ENCODE results near the gene APH1B.

The APH1B gene

DNA sequence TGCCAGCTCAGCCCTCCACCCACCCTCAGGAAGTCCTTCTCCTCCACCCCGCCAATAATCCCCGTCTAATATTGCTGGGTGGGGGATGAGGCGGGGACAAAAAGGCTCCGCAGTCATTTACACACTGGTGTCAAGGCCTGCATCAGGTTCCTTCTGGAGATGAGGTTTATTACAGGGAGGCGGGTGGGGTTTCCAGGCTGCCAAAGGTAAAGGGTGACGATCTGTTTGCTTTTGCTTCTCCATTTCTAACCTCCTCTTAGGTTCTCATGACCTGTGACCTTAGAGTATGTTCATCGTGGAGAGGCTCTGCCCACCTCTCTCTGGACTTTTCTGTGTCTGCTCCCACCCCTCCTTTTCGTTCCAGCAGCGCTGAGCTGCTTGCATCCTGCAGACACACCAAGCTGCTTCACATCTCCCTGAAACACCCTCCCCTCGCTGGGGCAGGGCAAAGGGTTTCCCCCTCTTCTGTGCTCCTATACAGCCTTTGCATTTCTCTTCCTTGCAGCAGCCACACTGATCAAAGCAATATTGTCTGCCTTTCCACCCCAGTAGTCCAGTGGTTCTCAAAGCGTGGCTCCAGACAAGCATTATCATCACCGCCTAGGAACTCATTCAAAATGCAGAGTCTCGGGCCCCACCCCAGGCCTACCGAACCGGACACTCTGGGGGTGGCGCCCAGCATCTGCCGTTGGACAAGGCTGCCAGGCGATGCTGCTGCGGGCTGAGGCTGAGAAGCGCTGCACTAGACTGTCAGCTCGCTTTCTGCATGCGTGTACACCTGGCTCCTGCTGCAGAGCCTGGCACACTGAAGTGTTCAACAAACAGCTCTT, 77.6 kb downstream of the APH1B start:
- DNase-seq (ENCODE audit: low read depth) = no peak

DNA sequence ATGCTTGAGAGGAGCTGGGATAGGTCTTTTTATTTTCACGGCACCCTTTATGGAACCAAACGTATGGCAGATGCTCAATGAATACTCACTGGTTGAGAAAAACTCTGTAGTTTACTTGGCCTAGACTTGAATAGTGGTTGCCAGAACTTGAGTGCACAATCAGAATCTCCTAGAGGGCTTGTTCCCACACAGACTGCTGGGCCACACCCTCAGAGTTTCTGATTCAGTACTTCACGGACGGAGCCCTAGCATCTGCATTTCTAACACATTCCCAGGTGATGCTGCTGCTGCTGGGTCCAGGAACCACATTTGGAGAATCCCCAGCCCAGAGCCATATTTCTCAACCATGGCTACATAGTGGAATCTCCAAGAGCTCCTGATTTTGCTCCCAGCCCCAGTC, 79.7 kb downstream of the APH1B start:
- no peak for DNase-seq (ENCODE audit: low read depth)

DNA sequence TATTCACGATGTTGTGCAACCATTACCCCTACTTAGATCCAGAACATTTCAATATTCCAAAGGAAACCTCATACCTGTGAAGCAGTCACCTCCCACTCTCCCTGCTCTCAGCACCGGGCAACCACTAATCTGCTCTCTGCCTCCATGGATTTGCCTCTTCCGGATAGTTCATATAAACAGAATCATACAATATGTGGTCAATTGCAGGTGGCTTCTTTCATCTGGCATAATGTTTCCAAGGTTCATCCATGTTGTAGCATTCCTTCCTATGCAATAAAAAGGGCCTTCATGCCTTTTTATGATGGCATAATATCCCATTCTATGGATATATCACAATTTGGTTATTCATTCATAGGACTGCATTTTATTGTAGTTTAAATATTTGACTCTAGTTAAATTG, 80.3 kb downstream of the APH1B start:
- no peak for DNase-seq (ENCODE audit: low read depth)

DNA sequence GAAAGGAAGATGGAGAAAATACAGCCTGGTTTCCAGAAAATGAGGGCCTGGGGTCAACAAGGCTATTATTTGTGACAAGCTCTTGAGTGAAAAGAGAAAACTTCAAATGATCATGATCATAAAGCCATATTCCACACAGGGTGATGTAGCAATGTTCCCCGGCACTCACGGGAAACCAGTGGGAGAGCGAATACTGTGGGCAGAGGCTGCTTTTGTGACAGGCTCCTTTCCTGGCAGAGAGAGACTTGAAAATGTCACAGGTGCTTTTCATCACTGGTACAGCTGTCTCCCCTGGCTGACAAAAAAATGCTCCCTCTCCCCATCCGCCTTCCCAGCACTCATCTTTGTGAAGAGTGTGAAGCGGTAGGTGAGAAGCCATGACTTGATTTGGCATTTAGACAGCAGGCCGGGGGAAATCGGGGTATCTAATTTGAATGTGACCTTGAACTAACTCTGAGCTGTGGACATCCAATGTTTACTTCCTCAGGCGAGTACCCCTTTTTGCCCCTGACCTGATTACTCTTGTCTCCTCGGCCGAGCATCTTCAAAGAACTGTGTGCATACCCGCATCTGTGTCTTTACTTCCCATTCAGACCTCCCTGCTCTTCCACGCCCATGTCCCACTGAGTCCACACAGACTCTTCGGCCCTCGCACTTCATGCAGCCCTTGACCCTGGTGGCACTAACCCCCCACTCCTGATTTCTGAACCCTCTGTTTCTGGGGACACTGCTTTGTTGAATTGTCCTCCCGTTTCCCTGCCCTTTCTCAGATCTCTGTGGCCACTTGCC, 81.0 kb downstream of the APH1B start:
- no peak for DNase-seq (ENCODE audit: low read depth)
